ENCODE measurements around the gene NOB1.

DNA sequence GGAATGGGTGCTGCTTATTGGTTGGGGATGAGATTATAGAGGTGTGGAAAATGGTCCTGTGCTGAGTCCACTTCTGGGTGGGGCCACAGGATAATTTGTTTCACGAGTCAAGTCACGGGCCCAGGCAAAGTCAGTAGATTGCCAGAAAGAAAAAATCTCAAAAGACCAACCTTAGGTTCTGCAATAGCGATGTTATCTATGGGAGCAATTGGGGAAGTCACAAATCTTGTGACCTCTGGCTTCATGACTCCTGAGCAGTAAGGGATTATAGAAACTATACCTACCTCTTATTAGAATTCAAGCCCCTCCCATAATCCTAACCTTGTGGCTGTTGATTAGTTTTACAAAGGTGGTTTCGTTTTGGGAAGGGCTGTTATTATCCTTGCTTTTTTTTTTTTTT is 38.8 kb upstream of the NOB1 start:
- TF ChIP-seq EZH2 (IDR thresholded peaks at IDR 0.05; ENCODE audit: insufficient read depth, poor library complexity, severe bottlenecking) (no peak), EZH2phosphoT487 (IDR thresholded peaks at IDR 0.05; ENCODE audit: insufficient read depth, low read depth) (no peak)

Measured in GM23248 (cell line).